Hepatocyte (in vitro differentiated cells): ENCODE measurements around the gene BAG5. TPM values are rescaled to one million over a fixed set of nuclear protein-coding genes. Genes with fewer than 3 reads are reported as not detected.

Source experiments
- DNase-seq: peaks from one replicate; pipeline ENCODE4 v3.0.0-alpha.2; 2016; ENCODE audit warnings: low spot score
- H2AFZ ChIP-seq: fragments of 200-600 bp; sonication (generic); 2 replicates; pipeline ENCODE4 v1.6.0; 2016; ENCODE audit warnings: antibody characterized with exemption, mild to moderate bottlenecking
- H3K27ac ChIP-seq: fragments of 200-600 bp; sonication (generic); 2 replicates; pipeline ENCODE4 v1.5.1; 2016; ENCODE audit warnings: mild to moderate bottlenecking
- H3K27me3 ChIP-seq: fragments of 200-600 bp; sonication (generic); 2 replicates; pipeline ENCODE4 v1.6.1; 2016
- H3K36me3 ChIP-seq: fragments of 200-600 bp; sonication (generic); replicated peaks from 2 replicates; pipeline ENCODE4 v1.5.1; 2016; ENCODE audit warnings: low read depth; ENCODE audit not compliant: insufficient read depth
- H3K4me1 ChIP-seq: fragments of 200-600 bp; sonication (generic); 2 replicates; pipeline ENCODE4 v1.5.1; 2016; ENCODE audit warnings: mild to moderate bottlenecking, moderate library complexity; ENCODE audit not compliant: insufficient read depth
- H3K4me2 ChIP-seq: fragments of 200-600 bp; sonication (generic); 2 replicates; pipeline ENCODE4 v1.6.0; 2016
- H3K4me3 ChIP-seq: fragments of 200-600 bp; sonication (generic); 2 replicates; pipeline ENCODE4 v1.5.1; 2016; ENCODE audit warnings: mild to moderate bottlenecking
- H3K79me2 ChIP-seq: fragments of 200-600 bp; sonication (generic); 2 replicates; pipeline ENCODE4 v1.6.0; 2017; ENCODE audit warnings: mild to moderate bottlenecking
- H3K9me2 ChIP-seq: fragments of 200-600 bp; sonication (generic); replicated peaks from 2 replicates; pipeline ENCODE4 v1.6.0; 2017; ENCODE audit warnings: mild to moderate bottlenecking; ENCODE audit not compliant: insufficient read depth
- H3K9me3 ChIP-seq: fragments of 200-600 bp; sonication (generic); 2 replicates; pipeline ENCODE4 v1.5.1; 2016; ENCODE audit warnings: low read depth, mild to moderate bottlenecking
- H4K20me1 ChIP-seq: fragments of 200-600 bp; sonication (generic); 2 replicates; pipeline ENCODE4 v1.6.0; 2016; ENCODE audit warnings: mild to moderate bottlenecking; ENCODE audit not compliant: insufficient read depth, poor library complexity, severe bottlenecking
- EZH2 ChIP-seq: fragments of 200-600 bp; sonication (generic); IDR thresholded peaks from 2 replicates; pipeline ENCODE4 v1.6.1; 2016; ENCODE audit warnings: antibody characterized with exemption, mild to moderate bottlenecking, borderline replicate concordance
- EZH2phosphoT487 ChIP-seq: fragments of 200-600 bp; sonication (generic); IDR thresholded peaks from one replicate; pipeline ENCODE4 v1.6.1; 2018; ENCODE audit warnings: antibody characterized with exemption, mild to moderate bottlenecking, low read depth, moderate library complexity; ENCODE audit not compliant: unreplicated experiment, severe bottlenecking
- WGBS: methylation state at CpG from one replicate; pipeline ENCODE4 v1.1.6; 2016; ENCODE audit warnings: low lambda C conversion rate; ENCODE audit errors: missing lambda C conversion rate; 5-methylcytosine and 5-hydroxymethylcytosine counted together
- polyA plus RNA-seq: library from polyadenylated mRNA; unstranded; fragments of >200 nt; fragmentation: Nextera tagmentation; extraction: Ambion mirVana; gene quantifications from 2 replicates; pipeline ENCODE4 v1.2.1, GENCODE V29; 2016
- total RNA-seq: library from RNA; depleted of rRNA; stranded (reverse); fragments of >200 nt; gene quantifications from 2 replicates; pipeline ENCODE4 v1.2.3, GENCODE V29; 2014
- TF ChIP-seq, protein P1 (sequence below): fragments of 200-600 bp; sonication (generic); IDR thresholded peaks from 2 replicates; pipeline ENCODE4 v1.5.1; 2016; ENCODE audit warnings: antibody characterized with exemption, mild to moderate bottlenecking; ENCODE audit not compliant: poor library complexity

BAG5 gene
- total and polyA plus RNA-seq, 2 experiments from 2014 or later = 13.9 to 27.4 TPM

DNA sequence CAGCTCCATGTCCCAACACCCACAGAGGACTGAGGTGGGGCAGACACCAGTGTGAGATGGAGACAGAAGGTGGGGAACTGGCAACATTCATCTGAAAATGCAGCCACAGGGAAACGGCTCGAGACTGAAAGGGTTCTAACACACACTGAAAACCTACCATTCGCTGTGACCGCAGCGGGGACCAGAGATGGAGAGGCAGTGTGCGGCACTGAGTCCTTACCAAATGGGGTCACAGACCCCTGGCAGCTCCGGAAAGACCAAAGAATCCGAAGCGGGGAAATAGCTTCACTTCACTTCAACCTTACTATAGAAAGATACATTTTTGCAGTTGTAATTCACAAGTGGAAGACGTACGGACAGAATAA, 9.6 kb downstream of the BAG5 start:
- WGBS = 94% methylated on average over 11 of the region's 11 CpGs
- H3K27me3 ChIP-seq = no peaks in the 10 kb centered on the region
- TF ChIP-seq EZH2 (no peak), EZH2phosphoT487 (no peak)
- TF ChIP-seq, protein P1, sequence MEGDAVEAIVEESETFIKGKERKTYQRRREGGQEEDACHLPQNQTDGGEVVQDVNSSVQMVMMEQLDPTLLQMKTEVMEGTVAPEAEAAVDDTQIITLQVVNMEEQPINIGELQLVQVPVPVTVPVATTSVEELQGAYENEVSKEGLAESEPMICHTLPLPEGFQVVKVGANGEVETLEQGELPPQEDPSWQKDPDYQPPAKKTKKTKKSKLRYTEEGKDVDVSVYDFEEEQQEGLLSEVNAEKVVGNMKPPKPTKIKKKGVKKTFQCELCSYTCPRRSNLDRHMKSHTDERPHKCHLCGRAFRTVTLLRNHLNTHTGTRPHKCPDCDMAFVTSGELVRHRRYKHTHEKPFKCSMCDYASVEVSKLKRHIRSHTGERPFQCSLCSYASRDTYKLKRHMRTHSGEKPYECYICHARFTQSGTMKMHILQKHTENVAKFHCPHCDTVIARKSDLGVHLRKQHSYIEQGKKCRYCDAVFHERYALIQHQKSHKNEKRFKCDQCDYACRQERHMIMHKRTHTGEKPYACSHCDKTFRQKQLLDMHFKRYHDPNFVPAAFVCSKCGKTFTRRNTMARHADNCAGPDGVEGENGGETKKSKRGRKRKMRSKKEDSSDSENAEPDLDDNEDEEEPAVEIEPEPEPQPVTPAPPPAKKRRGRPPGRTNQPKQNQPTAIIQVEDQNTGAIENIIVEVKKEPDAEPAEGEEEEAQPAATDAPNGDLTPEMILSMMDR = no peak
- H3K79me2 ChIP-seq = peaks cover 27% of the 10 kb centered on the region
- no peaks in the 10 kb centered on the region for H3K9me2 ChIP-seq
- H3K4me3 ChIP-seq = no peak overlapping the region
- no peak for DNase-seq
- H3K9me3 ChIP-seq = no peaks in the 10 kb centered on the region
- no peaks in the 10 kb centered on the region for H3K36me3 ChIP-seq
- H3K27ac ChIP-seq = no peak overlapping the region
- no peaks in the 10 kb centered on the region for H3K4me1 ChIP-seq
- no peak overlapping the region for H3K4me2 ChIP-seq
- H4K20me1 ChIP-seq = peaks cover 10% of the 10 kb centered on the region
- H2AFZ ChIP-seq = no peak overlapping the region

DNA sequence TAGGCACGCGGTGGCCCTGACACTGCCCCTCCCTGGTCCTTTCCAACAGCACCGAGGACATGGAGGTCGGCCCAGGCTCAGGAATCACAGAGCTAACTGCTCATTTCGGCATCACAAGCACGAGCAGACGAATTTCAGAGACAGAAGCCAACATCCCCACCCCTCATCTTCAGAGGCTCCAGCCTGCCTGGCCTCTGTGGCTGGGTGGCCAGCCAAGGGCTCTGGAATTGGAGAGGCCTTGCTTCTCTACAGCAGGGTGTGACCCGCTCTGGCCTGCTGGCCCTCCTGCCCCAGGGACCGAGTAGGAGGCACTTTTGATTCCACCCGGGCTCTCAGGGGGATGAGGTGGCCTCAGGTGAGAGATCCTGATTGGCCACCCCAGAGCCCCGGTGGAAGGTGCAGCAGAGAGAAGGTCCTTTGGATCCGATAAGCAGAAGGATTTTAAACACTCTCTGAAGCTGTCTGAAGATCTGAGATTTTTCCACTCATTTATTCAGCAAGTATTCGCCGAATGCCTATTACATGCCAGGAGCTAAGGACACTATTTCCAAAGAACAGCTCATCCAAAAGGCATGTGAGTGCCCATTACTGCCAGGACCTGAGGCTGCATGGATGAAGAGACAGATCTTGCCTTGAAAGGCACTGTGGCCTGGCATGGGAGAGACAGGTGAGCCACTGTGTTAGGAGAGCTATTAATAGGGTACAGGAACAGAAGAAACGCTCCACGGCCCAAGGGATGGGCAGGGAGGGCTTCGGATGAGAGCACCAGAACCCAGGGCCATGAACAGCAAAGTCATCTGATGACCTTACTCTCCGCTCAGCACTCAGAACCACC, 10.2 kb downstream of the BAG5 start:
- H3K79me2 ChIP-seq = peaks cover 21% of the 10 kb centered on the region
- 85% methylated on average over 18 of the region's 18 CpGs for WGBS
- DNase-seq = no peak
- H3K27ac ChIP-seq = no peak overlapping the region
- H2AFZ ChIP-seq = no peak overlapping the region
- H4K20me1 ChIP-seq = peaks cover 6% of the 10 kb centered on the region
- no peaks in the 10 kb centered on the region for H3K27me3 ChIP-seq
- H3K4me1 ChIP-seq = no peaks in the 10 kb centered on the region
- H3K36me3 ChIP-seq = no peaks in the 10 kb centered on the region
- TF ChIP-seq EZH2phosphoT487 (no peak), EZH2 (no peak)
- TF ChIP-seq, protein P1 = no peak
- H3K9me3 ChIP-seq = no peaks in the 10 kb centered on the region
- no peak overlapping the region for H3K4me2 ChIP-seq
- no peaks in the 10 kb centered on the region for H3K9me2 ChIP-seq
- no peak overlapping the region for H3K4me3 ChIP-seq

DNA sequence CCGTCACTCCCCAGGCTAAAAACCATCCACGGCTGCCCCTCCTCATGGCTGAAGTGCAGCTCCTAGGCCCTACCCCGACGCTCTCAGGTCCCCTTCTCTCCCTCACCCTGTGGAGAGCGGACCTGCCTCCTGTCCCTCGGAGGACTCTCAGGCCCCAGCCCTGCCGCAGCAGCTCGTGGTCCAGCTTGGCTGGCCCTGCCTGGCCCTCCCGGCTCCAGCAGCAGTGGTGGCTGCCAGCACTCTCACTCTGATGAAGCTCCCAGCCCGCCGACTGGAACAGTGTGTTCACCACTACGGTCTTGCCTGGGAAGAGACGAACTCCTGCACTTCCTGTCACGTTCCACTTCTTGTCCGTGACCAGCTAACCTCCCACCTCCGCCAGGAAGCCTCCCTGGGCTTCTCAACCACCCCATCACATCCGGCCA, 11.1 kb downstream of the BAG5 start:
- 93% methylated on average over 17 of the region's 17 CpGs for WGBS
- Histone ChIP-seq H3K79me2 (peaks cover 12% of the 10 kb centered on the region), H3K27ac (no peak overlapping the region), H3K36me3 (no peaks in the 10 kb centered on the region), H3K9me3 (no peaks in the 10 kb centered on the region), H2AFZ (no peak overlapping the region), H3K27me3 (no peaks in the 10 kb centered on the region), H3K9me2 (no peaks in the 10 kb centered on the region), H4K20me1 (no peaks in the 10 kb centered on the region), H3K4me1 (no peaks in the 10 kb centered on the region), H3K4me2 (no peak overlapping the region), H3K4me3 (no peak overlapping the region)
- TF ChIP-seq EZH2 (no peak), EZH2phosphoT487 (no peak)
- TF ChIP-seq, protein P1 = no peak
- DNase-seq = no peak
